Measurements from ENCODE around the gene ADORA2B.
A peak's percentile ranks its signal among the peaks of the same experiment; 100 is the strongest.

Gene ADORA2B

DNA sequence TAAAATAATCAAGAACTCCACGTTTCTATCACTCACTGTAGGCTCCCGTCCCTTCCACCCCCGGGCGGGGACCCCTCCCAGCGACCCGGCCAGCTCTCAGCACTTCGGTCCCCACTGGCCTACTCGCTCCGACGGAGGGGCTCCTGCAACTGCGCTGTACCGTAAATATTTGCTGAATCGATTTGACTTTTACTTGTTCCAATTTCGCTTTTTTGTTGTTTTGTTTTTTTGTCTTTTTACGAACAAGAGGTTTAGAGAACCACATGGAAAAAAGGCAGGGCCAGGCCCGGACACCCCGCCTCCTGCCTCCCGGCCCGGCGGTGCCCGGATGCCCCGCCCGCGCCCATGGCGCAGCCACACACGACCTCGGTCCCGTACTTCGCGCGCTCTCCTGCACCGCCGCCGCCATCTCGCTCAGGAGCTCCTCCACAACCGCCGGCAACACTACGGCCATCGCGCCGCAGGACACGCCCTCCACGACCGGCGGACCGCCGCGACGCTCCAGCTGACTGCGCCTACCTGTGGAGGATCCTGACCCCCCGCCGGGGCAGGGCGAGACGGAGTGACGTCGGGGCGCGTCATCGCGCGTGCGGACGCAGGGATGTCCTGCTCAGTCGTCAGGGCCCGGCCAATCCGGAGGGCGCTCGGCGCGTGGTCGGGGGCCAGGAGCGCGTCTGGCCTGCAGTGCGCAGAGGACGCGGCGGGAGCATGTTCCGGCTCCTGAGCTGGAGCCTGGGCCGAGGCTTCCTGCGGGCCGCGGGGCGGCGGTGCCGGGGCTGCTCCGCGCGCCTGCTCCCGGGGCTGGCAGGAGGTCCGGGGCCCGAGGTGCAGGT, 54.4 kb downstream of the ADORA2B start, which contains the start of the genes TTC19 and ZSWIM7:
TTC19 (plus strand) TSS at position 684 of the 833 bp plus-strand sequence; CDS start at position 709, 25 bp downstream.
ZSWIM7 (minus strand) TSS at position 564 of the 833 bp plus-strand sequence; CDS start at position 454, 110 bp downstream.
- peak; percentile 91 for DNase-seq

DNA sequence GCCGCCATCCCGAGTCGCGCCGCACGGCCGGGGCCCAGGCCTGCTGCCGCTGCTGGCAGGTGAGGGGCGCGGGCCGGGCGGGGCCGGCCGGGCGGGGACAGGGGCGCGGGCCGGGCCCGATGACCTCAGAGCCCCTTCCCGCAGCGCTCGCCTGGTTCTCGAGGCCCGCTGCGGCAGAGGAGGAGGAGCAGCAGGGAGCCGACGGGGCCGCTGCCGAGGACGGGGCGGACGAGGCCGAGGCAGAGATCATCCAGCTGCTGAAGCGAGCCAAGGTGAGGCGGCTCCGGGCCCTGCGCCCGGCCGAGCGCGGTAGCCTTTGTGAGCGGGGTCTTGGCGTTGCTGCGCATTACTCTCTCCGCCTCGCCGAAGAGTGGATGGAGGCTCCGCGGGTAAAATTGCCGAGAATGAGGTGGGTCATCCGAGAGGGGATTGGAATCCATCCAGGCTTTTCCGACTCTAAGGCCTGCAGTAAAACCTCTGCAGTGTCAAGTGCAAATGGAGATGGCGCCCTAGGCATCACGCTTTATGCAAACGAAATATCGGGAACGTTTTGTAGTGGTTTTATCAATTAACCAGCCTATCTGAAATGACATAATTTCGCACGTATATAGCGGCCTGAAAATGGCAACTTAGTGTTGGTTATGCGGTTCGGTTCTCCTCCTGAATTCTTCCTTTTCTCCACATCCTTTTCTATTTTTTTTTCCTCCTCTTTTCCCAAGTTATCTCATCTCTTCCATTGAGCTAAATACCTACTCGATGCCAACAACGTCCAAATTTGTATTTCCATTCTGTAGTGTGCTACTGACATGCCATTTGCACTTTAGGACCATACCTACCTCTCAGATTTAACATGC, 55.3 kb downstream of the ADORA2B start:
- DNase-seq: no peak

DNA sequence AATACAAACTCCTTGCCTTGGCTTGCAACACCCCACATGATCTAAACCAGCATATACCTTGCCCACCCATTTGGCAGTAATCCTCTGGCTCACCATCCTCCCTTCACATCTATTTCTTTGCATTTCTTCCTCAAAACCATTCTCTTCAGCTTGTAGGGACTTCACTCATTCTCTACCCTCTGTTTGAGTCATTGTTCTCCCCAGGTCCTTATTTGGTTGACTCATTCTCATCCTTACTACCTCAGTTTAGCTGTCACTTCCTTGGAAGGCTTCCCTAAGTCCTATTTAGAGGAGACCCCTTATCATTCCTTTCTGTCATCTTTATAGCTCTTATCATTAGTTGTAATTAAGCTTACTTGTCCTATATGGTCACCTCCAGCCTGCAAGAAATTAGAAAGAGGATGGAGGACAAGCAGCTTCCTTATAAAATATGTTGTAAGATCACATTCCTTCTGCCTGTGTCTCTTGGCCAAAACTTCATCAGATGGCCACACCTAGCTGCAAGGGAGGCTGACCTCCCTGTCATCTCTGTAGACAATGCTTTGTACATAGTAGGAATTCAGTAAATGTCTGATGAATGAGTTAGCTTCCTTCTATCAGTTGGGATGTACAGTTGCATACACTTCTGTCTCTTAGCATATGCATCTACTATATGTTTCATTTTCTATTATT, 56.4 kb downstream of the ADORA2B start:
- DNase-seq: no peak

DNA sequence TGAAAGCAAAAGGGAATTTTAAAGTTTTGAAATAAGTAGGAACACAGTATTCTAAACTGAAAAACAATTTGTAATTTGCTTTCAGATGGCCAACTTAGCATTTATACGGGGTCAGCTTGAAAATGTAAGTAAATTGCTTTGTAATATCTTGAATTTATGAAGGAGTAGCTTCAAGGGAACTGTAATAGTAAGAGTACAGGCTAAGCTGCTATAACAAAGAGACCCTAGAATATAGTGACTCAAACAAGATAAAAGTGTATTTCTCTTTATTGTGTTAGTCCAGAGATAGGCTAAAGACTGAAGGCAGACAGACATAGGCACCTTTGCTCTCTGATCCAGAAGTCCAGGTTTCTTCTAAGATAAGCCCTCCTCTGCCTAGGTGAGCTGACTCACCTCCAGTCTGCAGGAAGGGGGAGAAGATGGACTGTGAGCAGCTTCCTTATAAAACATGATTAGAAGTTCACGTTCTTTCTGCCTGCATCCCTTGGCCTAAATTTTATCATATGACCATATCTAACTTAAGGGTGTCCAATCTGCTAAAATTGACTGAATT, 57.9 kb downstream of the ADORA2B start:
- DNase-seq: no peak

DNA sequence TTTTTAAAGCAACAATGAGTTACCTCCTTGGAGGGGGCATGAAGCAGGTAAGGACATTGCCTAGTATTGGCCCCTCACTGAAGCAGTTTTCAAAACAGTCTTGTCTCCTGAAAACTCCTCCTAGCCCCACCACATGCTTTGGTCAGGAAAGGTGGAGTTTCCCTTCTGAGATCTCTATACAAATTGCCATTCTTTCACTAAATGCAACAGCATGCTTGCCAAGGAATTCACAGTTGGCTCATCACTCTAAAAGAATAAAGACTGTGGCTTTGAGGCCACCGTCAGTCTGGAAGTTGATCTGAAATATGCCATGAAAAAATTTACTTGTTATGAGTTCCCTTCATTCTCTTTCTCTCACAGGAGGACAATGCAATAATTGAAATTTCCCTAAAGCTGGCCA, 58.9 kb downstream of the ADORA2B start:
- no peak for DNase-seq

DNA sequence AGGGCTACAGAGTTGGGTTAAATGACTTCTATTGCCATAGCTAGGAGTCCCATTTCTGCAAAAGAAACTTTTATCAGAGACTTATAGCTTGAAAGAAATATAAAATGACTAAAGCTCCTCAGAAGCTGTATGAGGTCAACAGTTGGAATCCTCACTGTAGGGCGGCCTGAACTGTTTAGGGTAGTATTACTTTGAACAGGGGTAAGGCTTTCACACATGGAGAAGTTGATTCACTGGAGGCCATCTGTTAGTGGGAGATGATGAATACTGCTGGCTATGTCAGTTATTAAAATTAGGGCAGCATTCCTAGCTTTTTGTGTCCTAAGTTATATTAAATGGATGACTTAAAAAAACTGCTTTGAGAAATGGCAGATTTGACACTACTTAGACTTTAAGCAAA, 60.7 kb downstream of the ADORA2B start:
- no peak for DNase-seq

DNA sequence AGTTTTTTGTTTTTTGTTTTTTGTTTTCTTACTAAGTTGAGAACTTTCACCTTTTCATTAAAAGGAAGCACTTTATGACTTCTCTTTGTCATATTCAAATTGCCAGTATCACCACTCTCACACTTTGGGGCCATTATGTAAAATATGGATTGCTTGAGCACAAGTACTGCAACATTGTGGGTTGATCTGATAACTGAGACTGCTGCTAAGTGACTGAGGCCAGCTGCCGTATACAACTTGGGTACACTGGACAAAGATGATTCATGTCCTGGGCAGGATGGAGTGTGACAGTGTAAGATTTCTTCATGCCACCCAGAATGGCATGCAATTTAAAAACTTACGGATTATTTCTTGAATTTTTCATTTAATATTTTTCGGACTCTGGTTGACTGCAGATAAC, 62.5 kb downstream of the ADORA2B start:
- no peak for DNase-seq

DNA sequence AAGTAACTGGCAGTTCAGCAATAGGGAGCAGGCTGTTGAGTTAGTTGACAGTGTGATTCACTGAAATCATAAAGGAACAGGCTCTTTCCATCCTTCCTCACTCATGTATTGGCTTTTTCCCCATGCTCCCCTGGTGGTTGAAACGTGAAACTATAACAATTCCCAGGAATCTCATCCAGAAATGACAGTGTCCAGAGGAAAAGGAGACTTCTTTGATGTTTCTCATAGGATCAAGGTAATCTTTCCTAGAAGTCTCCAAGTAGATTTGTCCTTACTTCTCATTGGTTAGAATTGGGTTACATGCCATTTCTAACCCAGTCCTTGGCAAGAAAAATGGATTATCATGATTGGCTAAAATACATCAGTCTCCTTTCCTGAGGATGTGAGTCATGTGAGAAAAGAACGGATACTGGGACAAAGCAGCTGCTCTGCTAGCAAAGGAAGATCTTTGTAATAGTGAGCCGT, 69.0 kb downstream of the ADORA2B start:
- no peak for DNase-seq

DNA sequence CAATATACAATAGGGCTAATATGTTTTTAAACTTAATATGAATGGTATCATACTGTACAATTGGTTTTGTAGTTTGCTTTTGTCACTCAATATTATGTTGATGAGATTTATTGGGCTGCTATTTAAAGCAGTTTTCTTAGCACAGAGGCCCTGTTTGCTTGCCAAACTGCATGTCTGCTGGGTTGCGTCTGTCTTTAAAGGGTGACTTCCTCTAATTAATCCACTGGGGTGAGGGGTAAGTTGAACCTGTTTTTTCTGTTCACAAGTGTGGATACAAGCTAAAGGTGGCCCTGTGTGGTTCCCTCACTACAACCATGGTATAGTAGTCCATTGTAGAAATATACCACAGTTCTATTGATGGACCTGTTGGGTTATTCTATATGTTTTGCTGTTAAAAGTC, 74.4 kb downstream of the ADORA2B start:
- DNase-seq: no peak

DNA sequence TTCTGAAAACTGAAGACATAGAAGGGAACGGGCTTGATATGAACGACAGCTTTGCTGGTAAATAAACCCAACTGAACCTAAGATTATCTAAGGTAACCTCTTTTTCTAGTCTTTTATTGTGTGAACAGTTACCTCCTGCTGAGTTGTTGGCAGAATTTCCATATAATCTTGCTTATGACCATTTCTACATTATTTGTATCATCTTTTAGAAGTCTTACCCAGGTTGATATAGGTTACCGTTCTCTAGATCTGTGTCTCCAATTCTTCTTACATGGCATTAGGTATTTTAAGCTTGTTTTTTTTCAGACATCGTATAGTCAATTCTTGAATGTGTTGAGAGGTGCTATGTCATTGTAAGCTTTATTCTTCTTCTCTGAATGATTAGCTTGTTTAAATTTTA, 79.0 kb downstream of the ADORA2B start:
- no peak for DNase-seq

DNA sequence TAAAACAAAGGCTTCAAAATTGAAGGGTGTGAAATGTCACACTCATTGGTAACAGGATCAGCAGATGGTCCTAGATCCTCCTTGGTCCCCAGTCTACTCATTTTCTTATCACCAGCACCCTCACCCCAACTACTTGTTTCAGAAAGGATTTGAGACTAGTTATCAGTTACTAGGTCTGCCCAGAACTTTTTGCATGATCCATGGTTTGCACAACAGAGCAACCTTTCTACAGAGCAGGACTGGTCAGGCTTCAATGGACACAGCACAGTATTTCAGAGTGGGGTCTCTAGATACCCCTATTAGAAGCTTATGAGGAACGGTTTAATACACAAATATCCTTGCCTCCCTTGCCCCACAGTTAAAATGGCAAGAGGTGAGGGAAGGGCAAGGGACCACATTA, 80.3 kb downstream of the ADORA2B start:
- no peak for DNase-seq

All from T1000 (cell line).